BE2C (cell line): ENCODE measurements around the gene THADA.

ENCODE experiments used
- DNase-seq: peaks from one replicate; pipeline ENCODE4 v3.0.0-alpha.2; 2020
- H3K27me3 ChIP-seq: fragments of 250-450 bp; sonication (Bioruptor Pico); 2 replicates; pipeline ENCODE4 v1.5.1; 2020; ENCODE audit warnings: mild to moderate bottlenecking
- H3K36me3 ChIP-seq: fragments of 250-450 bp; sonication (Bioruptor Pico); 2 replicates; pipeline ENCODE4 v1.5.1; 2020; ENCODE audit warnings: mild to moderate bottlenecking
- H3K4me1 ChIP-seq: fragments of 250-450 bp; sonication (Bioruptor Pico); 2 replicates; pipeline ENCODE4 v1.5.1; 2020
- H3K4me3 ChIP-seq: 2 replicates; pipeline ENCODE4 v1.5.1; 2011; ENCODE audit warnings: low read depth, low read length
- H3K9me3 ChIP-seq: fragments of 250-450 bp; sonication (Bioruptor Pico); 2 replicates; pipeline ENCODE4 v1.5.1; 2020
- CTCF ChIP-seq: IDR thresholded peaks from 2 replicates; pipeline ENCODE4 v1.5.1; 2012; ENCODE audit warnings: mild to moderate bottlenecking, low read depth, low read length

THADA gene

GRCh38 chr2:43279317-43279840 lies 316.5 kb downstream of the THADA start:
- DNase-seq, result no peak
- Histone ChIP-seq H3K4me1 (peaks cover 37% of the 10 kb centered on the region), H3K9me3 (peaks cover 2% of the 10 kb centered on the region; the same call in 1 of the 2 replicates), H3K4me3 (no peak overlapping the region), H3K27me3 (no peaks in the 10 kb centered on the region), H3K36me3 (peaks cover 32% of the 10 kb centered on the region)
- TF ChIP-seq CTCF, result no peak

GRCh38 chr2:43278564-43279220 lies 317.1 kb downstream of the THADA start:
- no peak for TF ChIP-seq CTCF
- peak; percentile 45 for DNase-seq
- Histone ChIP-seq H3K9me3 (no peaks in the 10 kb centered on the region), H3K27me3 (no peaks in the 10 kb centered on the region), H3K36me3 (peaks cover 25% of the 10 kb centered on the region), H3K4me3 (no peak overlapping the region), H3K4me1 (peaks cover 38% of the 10 kb centered on the region)

- DNase-seq, result peak; percentile 33
- no peaks in the 10 kb centered on the region for H3K9me3 ChIP-seq
- peaks cover 38% of the 10 kb centered on the region for H3K4me1 ChIP-seq
- H3K27me3 ChIP-seq, result no peaks in the 10 kb centered on the region
- peaks cover 10% of the 10 kb centered on the region for H3K36me3 ChIP-seq
- no peak for TF ChIP-seq CTCF
- H3K4me3 ChIP-seq, result no peak overlapping the region
Measured at GRCh38 chr2:43276962-43277391, 318.9 kb downstream of the THADA start.

GRCh38 chr2:43276266-43276941 lies 319.4 kb downstream of the THADA start:
- peak; percentile 38 for DNase-seq
- no peak for TF ChIP-seq CTCF
- H3K4me1 ChIP-seq, result peaks cover 38% of the 10 kb centered on the region
- H3K36me3 ChIP-seq, result peaks cover 10% of the 10 kb centered on the region
- H3K4me3 ChIP-seq, result no peak overlapping the region
- no peaks in the 10 kb centered on the region for H3K27me3 ChIP-seq
- H3K9me3 ChIP-seq, result no peaks in the 10 kb centered on the region

GRCh38 chr2:43274721-43275120 lies 321.1 kb downstream of the THADA start:
- Histone ChIP-seq H3K4me1 (peaks cover 44% of the 10 kb centered on the region), H3K27me3 (no peaks in the 10 kb centered on the region), H3K4me3 (no peak overlapping the region), H3K9me3 (no peaks in the 10 kb centered on the region), H3K36me3 (peaks cover 8% of the 10 kb centered on the region)
- no peak for DNase-seq
- TF ChIP-seq CTCF, result no peak

- no peak overlapping the region for H3K4me3 ChIP-seq
- H3K4me1 ChIP-seq, result peaks cover 44% of the 10 kb centered on the region
- peaks cover 1% of the 10 kb centered on the region for H3K36me3 ChIP-seq
- no peak for DNase-seq
- no peaks in the 10 kb centered on the region for H3K27me3 ChIP-seq
- TF ChIP-seq CTCF, result no peak
- no peaks in the 10 kb centered on the region for H3K9me3 ChIP-seq
Measured at GRCh38 chr2:43274055-43274454, 321.8 kb downstream of the THADA start.
